ENCODE measurements around the gene SLC25A23.

Gene SLC25A23

DNA sequence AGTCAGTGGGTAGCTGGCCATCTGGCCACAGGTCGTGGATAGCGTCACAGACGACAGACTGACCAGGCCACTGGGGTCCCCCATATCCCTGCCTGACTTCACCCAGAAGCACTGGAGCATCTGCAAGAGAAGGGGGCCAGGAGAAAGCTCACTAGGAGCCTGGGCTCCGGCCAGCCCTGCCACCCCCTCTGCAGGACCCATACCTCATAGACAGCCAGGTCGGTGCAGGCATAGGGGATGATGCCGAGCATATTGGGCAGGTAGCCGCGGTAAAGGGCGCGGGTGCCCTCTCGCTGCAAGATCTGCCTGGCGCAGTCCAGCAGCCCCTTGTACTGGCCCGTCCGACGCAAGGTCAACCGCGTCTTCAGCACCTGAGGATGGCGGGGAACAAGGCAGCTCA lies 32.5 kb downstream of the SLC25A23 start:
- no peak for DNase-seq (ENCODE audit: low read depth, low spot score)
- Histone ChIP-seq H3K36me3 (ENCODE audit: insufficient read depth, low read length) (peaks cover 9% of the 10 kb centered on the region), H3K4me3 (no peak overlapping the region), H3K9ac (ENCODE audit: insufficient read length) (no peak overlapping the region), H3K27ac (no peak overlapping the region), H3K9me3 (ENCODE audit: low read depth, low read length) (no peaks in the 10 kb centered on the region)
- TF ChIP-seq FOXP2 (optimal IDR thresholded peaks at IDR 0.05; ENCODE audit: control extremely low read depth, extremely low read length, insufficient read depth): no peak
- no peak for TF ChIP-seq EZH2 (IDR thresholded peaks at IDR 0.05)
- no peak for TF ChIP-seq POLR2AphosphoS5 (IDR thresholded peaks at IDR 0.05; ENCODE audit: borderline replicate concordance, low read depth, low read length)

- Histone ChIP-seq H3K4me3 (no peak overlapping the region), H3K27ac (peak overlapping the region; percentile 86), H3K9ac (ENCODE audit: insufficient read length) (peak overlapping the region; percentile 10), H3K36me3 (ENCODE audit: insufficient read depth, low read length) (peaks cover 21% of the 10 kb centered on the region), H3K9me3 (ENCODE audit: low read depth, low read length) (no peaks in the 10 kb centered on the region)
- DNase-seq (ENCODE audit: low read depth, low spot score): no peak
- TF ChIP-seq POLR2AphosphoS5 (IDR thresholded peaks at IDR 0.05; ENCODE audit: borderline replicate concordance, low read depth, low read length) (no peak), FOXP2 (optimal IDR thresholded peaks at IDR 0.05; ENCODE audit: control extremely low read depth, extremely low read length, insufficient read depth) (no peak), EZH2 (IDR thresholded peaks at IDR 0.05) (no peak)
These were observed 33.6 kb downstream of the SLC25A23 start for GRCh38 chr19:6425732-6426620.

- no peaks in the 10 kb centered on the region for H3K9me3 ChIP-seq (ENCODE audit: low read depth, low read length)
- peak; percentile 100 for DNase-seq (ENCODE audit: low read depth, low spot score)
- H3K4me3 ChIP-seq: no peak overlapping the region; the same call in 1 of the 2 replicates
- H3K27ac ChIP-seq: peak overlapping the region; percentile 86
- H3K36me3 ChIP-seq (ENCODE audit: insufficient read depth, low read length): peaks cover 29% of the 10 kb centered on the region
- H3K9ac ChIP-seq (ENCODE audit: insufficient read length): peak overlapping the region; percentile 10
- TF ChIP-seq POLR2AphosphoS5 (IDR thresholded peaks at IDR 0.05; ENCODE audit: borderline replicate concordance, low read depth, low read length) (peak; percentile 58; the same call in 1 of the 2 replicates), EZH2 (IDR thresholded peaks at IDR 0.05) (no peak), FOXP2 (optimal IDR thresholded peaks at IDR 0.05; ENCODE audit: control extremely low read depth, extremely low read length, insufficient read depth) (no peak)
These were observed 34.5 kb downstream of the SLC25A23 start for GRCh38 chr19:6424939-6425731.

- Histone ChIP-seq H3K4me3 (peak within 1 kb of the TSS; percentile 96), H3K27ac (peak within 1 kb of the TSS; percentile 86), H3K9ac (ENCODE audit: insufficient read length) (peak within 1 kb of the TSS; percentile 94), H3K36me3 (ENCODE audit: insufficient read depth, low read length) (peaks cover 37% of the 10 kb centered on the region), H3K9me3 (ENCODE audit: low read depth, low read length) (no peaks in the 10 kb centered on the region)
- no peak for TF ChIP-seq EZH2 (IDR thresholded peaks at IDR 0.05)
- TF ChIP-seq POLR2AphosphoS5 (IDR thresholded peaks at IDR 0.05; ENCODE audit: borderline replicate concordance, low read depth, low read length): peak; percentile 75; the same call in 1 of the 2 replicates
- no peak for DNase-seq (ENCODE audit: low read depth, low spot score)
These were observed 35.2 kb downstream of the SLC25A23 start, which contains the start of gene KHSRP for GRCh38 chr19:6424195-6424938. Gene KHSRP, minus strand, starts transcription at chr19:6424811. Its CDS starts 110 bp downstream, at chr19:6424701.

- Histone ChIP-seq H3K9ac (ENCODE audit: insufficient read length) (peak overlapping the region; percentile 94), H3K36me3 (ENCODE audit: insufficient read depth, low read length) (peaks cover 44% of the 10 kb centered on the region), H3K9me3 (ENCODE audit: low read depth, low read length) (no peaks in the 10 kb centered on the region), H3K27ac (0 out of 2 replicates have a peak overlapping the region, but pooled peaks have one; percentile 30), H3K4me3 (peak overlapping the region; percentile 96)
- TF ChIP-seq POLR2AphosphoS5 (IDR thresholded peaks at IDR 0.05; ENCODE audit: borderline replicate concordance, low read depth, low read length) (no peak; the same call in 1 of the 2 replicates), FOXP2 (optimal IDR thresholded peaks at IDR 0.05; ENCODE audit: control extremely low read depth, extremely low read length, insufficient read depth) (no peak), EZH2 (IDR thresholded peaks at IDR 0.05) (no peak)
- DNase-seq (ENCODE audit: low read depth, low spot score): no peak
These were observed 35.9 kb downstream of the SLC25A23 start for GRCh38 chr19:6423499-6424194.

- no peak for DNase-seq (ENCODE audit: low read depth, low spot score)
- Histone ChIP-seq H3K36me3 (ENCODE audit: insufficient read depth, low read length) (peaks cover 67% of the 10 kb centered on the region), H3K4me3 (no peak overlapping the region)
These were observed 38.2 kb downstream of the SLC25A23 start for GRCh38 chr19:6421075-6422014.

More at GRCh38 chr19:6421075-6422014, 38.2 kb downstream of the SLC25A23 start:
- Histone ChIP-seq H3K9me3 (ENCODE audit: low read depth, low read length) (no peaks in the 10 kb centered on the region), H3K27ac (no peak overlapping the region), H3K9ac (ENCODE audit: insufficient read length) (no peak overlapping the region)
- no peak for TF ChIP-seq EZH2 (IDR thresholded peaks at IDR 0.05)
- TF ChIP-seq POLR2AphosphoS5 (IDR thresholded peaks at IDR 0.05; ENCODE audit: borderline replicate concordance, low read depth, low read length): no peak
- no peak for TF ChIP-seq FOXP2 (optimal IDR thresholded peaks at IDR 0.05; ENCODE audit: control extremely low read depth, extremely low read length, insufficient read depth)
